Astrocyte of the spinal cord (primary cell): Measurements from ENCODE around the gene PPP1R14C.

Experiments
- DNase-seq: peaks from one replicate; pipeline ENCODE4 v3.0.0; 2011; ENCODE audit warnings: low read depth, low spot score
- H3K4me3 ChIP-seq: 2 replicates; pipeline ENCODE4 v1.5.1; 2011; ENCODE audit warnings: low read depth, mild to moderate bottlenecking, low read length, moderate library complexity
- in situ Hi-C: cut with HindIII; loops from 2 replicates; pipeline ENCODE4 v1.10.0; 2017; ENCODE audit warnings: low sequenced_read_pairs
- TF ChIP-seq, protein P1 (sequence below): IDR thresholded peaks from 2 replicates; pipeline ENCODE4 v1.5.1; 2012; ENCODE audit warnings: low read depth, mild to moderate bottlenecking, low read length, inconsistent platforms

The PPP1R14C gene

GRCh38 chr6:150159757-150160156 is 16.9 kb downstream of the PPP1R14C start:
- TF ChIP-seq, protein P1, sequence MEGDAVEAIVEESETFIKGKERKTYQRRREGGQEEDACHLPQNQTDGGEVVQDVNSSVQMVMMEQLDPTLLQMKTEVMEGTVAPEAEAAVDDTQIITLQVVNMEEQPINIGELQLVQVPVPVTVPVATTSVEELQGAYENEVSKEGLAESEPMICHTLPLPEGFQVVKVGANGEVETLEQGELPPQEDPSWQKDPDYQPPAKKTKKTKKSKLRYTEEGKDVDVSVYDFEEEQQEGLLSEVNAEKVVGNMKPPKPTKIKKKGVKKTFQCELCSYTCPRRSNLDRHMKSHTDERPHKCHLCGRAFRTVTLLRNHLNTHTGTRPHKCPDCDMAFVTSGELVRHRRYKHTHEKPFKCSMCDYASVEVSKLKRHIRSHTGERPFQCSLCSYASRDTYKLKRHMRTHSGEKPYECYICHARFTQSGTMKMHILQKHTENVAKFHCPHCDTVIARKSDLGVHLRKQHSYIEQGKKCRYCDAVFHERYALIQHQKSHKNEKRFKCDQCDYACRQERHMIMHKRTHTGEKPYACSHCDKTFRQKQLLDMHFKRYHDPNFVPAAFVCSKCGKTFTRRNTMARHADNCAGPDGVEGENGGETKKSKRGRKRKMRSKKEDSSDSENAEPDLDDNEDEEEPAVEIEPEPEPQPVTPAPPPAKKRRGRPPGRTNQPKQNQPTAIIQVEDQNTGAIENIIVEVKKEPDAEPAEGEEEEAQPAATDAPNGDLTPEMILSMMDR, result no peak
- no peak overlapping the region for H3K4me3 ChIP-seq
- no peak for DNase-seq
- in situ Hi-C loops, result no loop called here

DNA sequence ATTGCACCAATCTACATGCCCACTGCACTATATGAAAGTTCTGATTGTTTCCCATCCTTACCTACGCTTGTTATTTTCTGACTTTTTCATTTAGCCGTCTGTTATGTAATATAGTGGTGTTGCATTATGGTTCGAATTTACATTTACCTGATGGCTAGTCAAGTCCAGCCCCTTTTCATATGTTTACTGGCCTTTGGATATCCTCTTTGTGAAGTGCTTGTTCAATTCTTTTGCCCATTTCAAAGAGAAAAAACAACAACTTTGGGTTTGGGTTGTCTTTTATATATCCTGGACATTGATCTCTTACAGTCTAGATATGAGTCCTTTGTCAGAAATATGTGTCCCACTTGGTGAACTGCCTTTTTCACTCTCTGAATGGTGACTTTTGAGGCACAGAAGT is 21.1 kb downstream of the PPP1R14C start:
- H3K4me3 ChIP-seq, result no peak overlapping the region
- in situ Hi-C loops, result no loop called here
- TF ChIP-seq, protein P1, result no peak
- no peak for DNase-seq

DNA sequence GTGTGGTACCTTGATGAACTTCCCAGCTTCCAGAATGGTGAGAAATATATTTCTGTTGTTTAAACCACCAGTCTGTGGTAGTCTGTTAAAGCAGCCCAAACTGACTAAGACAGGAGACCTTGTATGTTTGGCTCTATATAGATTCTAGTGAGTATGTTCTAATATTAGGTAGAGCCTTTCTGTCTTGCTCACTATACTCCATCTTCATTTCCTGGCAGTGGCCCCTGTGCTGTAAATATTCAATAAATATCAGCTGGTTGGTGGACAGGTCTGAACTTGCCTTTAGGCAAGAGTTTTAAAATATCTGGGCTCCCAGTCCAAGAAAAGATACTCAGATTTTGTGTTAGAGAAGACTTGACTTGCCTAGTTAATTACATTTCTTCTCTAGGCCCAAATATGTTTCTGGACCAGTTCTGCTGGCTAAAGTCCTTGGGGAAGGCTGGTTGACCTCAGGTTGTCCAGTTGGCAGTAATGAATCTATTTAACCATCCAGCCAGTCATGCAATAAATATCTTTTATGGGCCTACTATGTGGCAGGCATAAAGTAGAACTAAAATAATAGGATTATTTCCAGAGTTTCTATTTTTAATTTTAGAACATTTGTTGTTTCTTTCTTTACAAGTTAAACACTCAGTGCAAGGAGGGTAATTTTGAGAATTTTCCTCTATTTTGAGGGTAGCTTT is 22.3 kb downstream of the PPP1R14C start:
- H3K4me3 ChIP-seq, result no peak overlapping the region
- in situ Hi-C loops, result no loop called here
- DNase-seq, result no peak
- TF ChIP-seq, protein P1, result no peak

DNA sequence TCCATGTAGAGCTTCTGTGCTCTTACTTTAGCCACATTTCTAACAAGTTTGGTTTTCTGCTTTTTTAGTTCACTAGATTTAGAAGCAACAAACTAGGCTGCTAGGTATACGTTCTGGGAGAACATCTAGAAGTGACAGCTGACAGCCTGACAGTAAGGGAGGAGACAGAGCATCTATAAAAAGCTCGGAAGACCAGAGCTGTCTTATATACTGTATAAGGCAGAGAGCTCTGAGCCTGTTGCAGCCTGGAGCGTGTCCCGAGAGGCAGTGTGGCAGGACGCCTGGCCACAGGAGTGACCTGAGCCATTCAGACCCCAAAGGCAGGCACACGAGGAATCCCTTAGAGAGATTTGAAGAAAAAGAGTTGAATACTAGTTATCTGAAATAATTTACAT is 24.6 kb downstream of the PPP1R14C start:
- H3K4me3 ChIP-seq, result no peak overlapping the region
- no peak for DNase-seq
- TF ChIP-seq, protein P1, result no peak
- in situ Hi-C loops, result no loop called here

DNA sequence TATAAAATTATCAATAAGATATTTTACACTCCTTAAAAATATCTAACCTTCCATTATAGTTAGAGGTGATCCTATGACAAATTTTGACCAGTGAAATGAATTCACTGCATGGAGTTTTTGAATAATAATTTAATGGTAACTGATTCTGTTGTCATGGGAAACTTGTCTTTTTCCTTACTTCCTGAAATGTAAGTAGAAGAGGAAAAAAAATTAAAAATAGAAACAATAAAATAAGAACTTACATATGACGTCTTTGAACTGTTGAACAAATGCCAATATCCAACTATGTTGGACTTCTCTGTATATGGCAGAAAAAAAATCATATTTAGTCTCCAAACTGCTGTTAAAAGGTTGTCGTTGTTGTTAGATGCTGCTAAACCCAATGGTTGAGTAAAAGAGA is 26.3 kb downstream of the PPP1R14C start:
- DNase-seq, result no peak
- in situ Hi-C loops, result no loop called here
- H3K4me3 ChIP-seq, result no peak overlapping the region
- TF ChIP-seq, protein P1, result no peak

DNA sequence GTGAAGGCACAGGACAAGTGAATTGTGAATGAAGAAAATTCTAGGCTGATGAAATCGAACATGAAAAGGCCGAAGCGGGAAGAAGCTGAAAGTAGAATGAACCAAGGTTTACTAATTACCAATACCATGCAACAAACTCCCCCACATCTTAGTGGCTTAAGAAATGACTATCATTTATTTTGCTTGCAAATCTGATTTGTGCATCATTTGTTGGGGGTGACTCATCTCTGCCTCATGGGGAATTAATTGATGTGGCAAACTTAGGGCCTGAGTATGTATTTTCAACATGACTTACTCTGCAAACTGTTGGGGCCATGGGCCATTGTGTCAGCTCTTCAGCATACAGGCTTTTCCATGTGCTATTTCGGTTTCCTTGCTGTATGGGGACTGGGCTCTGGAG is 26.8 kb downstream of the PPP1R14C start:
- H3K4me3 ChIP-seq, result no peak overlapping the region
- TF ChIP-seq, protein P1, result no peak
- peak; percentile 38 for DNase-seq
- in situ Hi-C loops, result no loop called here
